IPS DF 6.9 (cell line): Measurements from ENCODE around the gene RBBP9.

Experiments
- DNase-seq: peaks from one replicate; pipeline ENCODE4 v3.0.0-alpha.2; 2013; ENCODE audit warnings: low read depth, low spot score
- H3K27ac ChIP-seq: one replicate; pipeline ENCODE4 v1.5.1; 2013; ENCODE audit warnings: low read length, control low read depth
- H3K27me3 ChIP-seq: 2 replicates; pipeline ENCODE4 v1.6.1; 2013; ENCODE audit warnings: mild to moderate bottlenecking, low read length; ENCODE audit not compliant: control insufficient read depth, insufficient read depth
- H3K36me3 ChIP-seq: 2 replicates; pipeline ENCODE4 v1.6.1; 2013; ENCODE audit warnings: low read length; ENCODE audit not compliant: control insufficient read depth, insufficient read depth
- H3K4me1 ChIP-seq: 2 replicates; pipeline ENCODE4 v1.6.1; 2013; ENCODE audit warnings: low read length; ENCODE audit not compliant: control insufficient read depth, insufficient read depth
- H3K4me3 ChIP-seq: 2 replicates; pipeline ENCODE4 v1.5.1; 2013; ENCODE audit warnings: mild to moderate bottlenecking, low read length
- H3K9me3 ChIP-seq: 2 replicates; pipeline ENCODE4 v1.6.1; 2013; ENCODE audit warnings: low read length, inconsistent platforms; ENCODE audit not compliant: control insufficient read depth, insufficient read depth
- WGBS: extraction: QIAGEN DNeasy Blood & Tissue Kit; methylation state at CpG from one replicate; pipeline ENCODE4 v1.1.7; 2013; ENCODE audit warnings: mixed read lengths, missing lambda C conversion rate; ENCODE audit not compliant: insufficient read length, insufficient coverage; 5-methylcytosine and 5-hydroxymethylcytosine counted together

RBBP9 gene

GRCh38 chr20:18466894-18467730 is 29.9 kb downstream of the RBBP9 start, which contains the start of the genes DZANK1 and POLR3F:
Gene DZANK1, minus strand, starts transcription at chr20:18467030. Its CDS starts 1,672 bp downstream, at chr20:18465358.
Gene POLR3F, plus strand, starts transcription at chr20:18467390. Its CDS starts 117 bp downstream, at chr20:18467507.
- no peaks in the 10 kb centered on the region for H3K4me1 ChIP-seq
- H3K36me3 ChIP-seq = no peaks in the 10 kb centered on the region
- H3K9me3 ChIP-seq = no peaks in the 10 kb centered on the region
- peak within 1 kb of the TSS; percentile 74 for H3K4me3 ChIP-seq
- H3K27me3 ChIP-seq = no peaks in the 10 kb centered on the region
- no CpG with 5 or more reads among the region's 57 CpGs for WGBS
- no peak within 1 kb of the TSS for H3K27ac ChIP-seq
- peak; percentile 93 for DNase-seq

GRCh38 chr20:18466574-18466893 is 30.5 kb downstream of the RBBP9 start:
- H3K4me1 ChIP-seq = no peaks in the 10 kb centered on the region
- DNase-seq = peak; percentile 52
- no peaks in the 10 kb centered on the region for H3K36me3 ChIP-seq
- H3K27me3 ChIP-seq = no peaks in the 10 kb centered on the region
- H3K27ac ChIP-seq = no peak overlapping the region
- peak overlapping the region; percentile 74 for H3K4me3 ChIP-seq
- WGBS = no CpG with 5 or more reads among the region's 15 CpGs
- H3K9me3 ChIP-seq = no peaks in the 10 kb centered on the region

GRCh38 chr20:18465536-18466200 is 31.4 kb downstream of the RBBP9 start:
- Histone ChIP-seq H3K4me3 (no peak overlapping the region), H3K27ac (no peak overlapping the region)

GRCh38 chr20:18456600-18456999 is 40.4 kb downstream of the RBBP9 start:
- no peaks in the 10 kb centered on the region for H3K27me3 ChIP-seq
- no CpG with 5 or more reads among the region's 3 CpGs for WGBS
- no peaks in the 10 kb centered on the region for H3K36me3 ChIP-seq
- H3K4me1 ChIP-seq = no peaks in the 10 kb centered on the region
- DNase-seq = no peak
- no peaks in the 10 kb centered on the region for H3K9me3 ChIP-seq
- no peak overlapping the region for H3K27ac ChIP-seq
- H3K4me3 ChIP-seq = no peak overlapping the region

More at GRCh38 chr20:18465536-18466200, 31.4 kb downstream of the RBBP9 start:
- no peak for DNase-seq
- H3K36me3 ChIP-seq = no peaks in the 10 kb centered on the region
- no CpG with 5 or more reads among the region's 6 CpGs for WGBS
- no peaks in the 10 kb centered on the region for H3K27me3 ChIP-seq
- H3K9me3 ChIP-seq = no peaks in the 10 kb centered on the region
- no peaks in the 10 kb centered on the region for H3K4me1 ChIP-seq

GRCh38 chr20:18443886-18444285 is 53.1 kb downstream of the RBBP9 start:
- Histone ChIP-seq H3K4me1 (no peaks in the 10 kb centered on the region), H3K4me3 (no peak overlapping the region), H3K27me3 (no peaks in the 10 kb centered on the region), H3K36me3 (no peaks in the 10 kb centered on the region), H3K9me3 (no peaks in the 10 kb centered on the region), H3K27ac (no peak overlapping the region)
- DNase-seq = no peak
- no CpG with 5 or more reads among the region's 4 CpGs for WGBS

- no peaks in the 10 kb centered on the region for H3K4me1 ChIP-seq
- H3K27me3 ChIP-seq = no peaks in the 10 kb centered on the region
- no peak overlapping the region for H3K27ac ChIP-seq
- DNase-seq = no peak
- H3K9me3 ChIP-seq = no peaks in the 10 kb centered on the region
- no peak overlapping the region for H3K4me3 ChIP-seq
- WGBS = no CpG with 5 or more reads among the region's 1 CpG
- H3K36me3 ChIP-seq = no peaks in the 10 kb centered on the region
Measured at GRCh38 chr20:18440403-18440802, 56.6 kb downstream of the RBBP9 start.

- WGBS = no CpG with 5 or more reads among the region's 2 CpGs
- H3K4me3 ChIP-seq = no peak overlapping the region
- no peaks in the 10 kb centered on the region for H3K9me3 ChIP-seq
Measured at GRCh38 chr20:18436847-18437246, 60.2 kb downstream of the RBBP9 start.

More at GRCh38 chr20:18436847-18437246, 60.2 kb downstream of the RBBP9 start:
- no peaks in the 10 kb centered on the region for H3K27me3 ChIP-seq
- H3K36me3 ChIP-seq = no peaks in the 10 kb centered on the region
- no peak overlapping the region for H3K27ac ChIP-seq
- H3K4me1 ChIP-seq = no peaks in the 10 kb centered on the region
- DNase-seq = no peak
